ENCODE data around the gene SQSTM1. TPM values are rescaled to one million over a fixed set of nuclear protein-coding genes. Genes with fewer than 3 reads are reported as not detected.

SQSTM1 gene
- total RNA-seq, 1 experiment from 2014 or later: 612 TPM

DNA sequence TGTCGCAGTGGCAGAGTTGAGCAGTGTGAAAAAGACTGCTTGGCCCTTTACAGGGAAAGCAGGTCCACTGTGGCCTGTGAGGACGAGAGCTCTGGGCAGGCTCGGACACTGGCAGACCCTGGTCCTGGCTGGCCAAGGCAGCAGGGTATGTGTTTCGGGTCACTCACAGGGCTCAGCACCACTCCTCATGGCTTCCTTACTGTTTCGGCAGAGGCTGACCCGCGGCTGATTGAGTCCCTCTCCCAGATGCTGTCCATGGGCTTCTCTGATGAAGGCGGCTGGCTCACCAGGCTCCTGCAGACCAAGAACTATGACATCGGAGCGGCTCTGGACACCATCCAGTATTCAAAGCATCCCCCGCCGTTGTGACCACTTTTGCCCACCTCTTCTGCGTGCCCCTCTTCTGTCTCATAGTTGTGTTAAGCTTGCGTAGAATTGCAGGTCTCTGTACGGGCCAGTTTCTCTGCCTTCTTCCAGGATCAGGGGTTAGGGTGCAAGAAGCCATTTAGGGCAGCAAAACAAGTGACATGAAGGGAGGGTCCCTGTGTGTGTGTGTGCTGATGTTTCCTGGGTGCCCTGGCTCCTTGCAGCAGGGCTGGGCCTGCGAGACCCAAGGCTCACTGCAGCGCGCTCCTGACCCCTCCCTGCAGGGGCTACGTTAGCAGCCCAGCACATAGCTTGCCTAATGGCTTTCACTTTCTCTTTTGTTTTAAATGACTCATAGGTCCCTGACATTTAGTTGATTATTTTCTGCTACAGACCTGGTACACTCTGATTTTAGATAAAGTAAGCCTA, 15.7 kb downstream of the SQSTM1 start:
- CTCF ChIA-PET: no interaction called here
- Mint-ChIP-seq H3K27me3 (ENCODE audit: insufficient read depth, unreplicated experiment) (no peaks in the 10 kb centered on the region), H3K4me1 (ENCODE audit: insufficient read depth, unreplicated experiment) (no peaks in the 10 kb centered on the region), H3K27ac (ENCODE audit: low read depth, unreplicated experiment) (peak overlapping the region; percentile 63), H3K9me3 (ENCODE audit: unreplicated experiment) (no peaks in the 10 kb centered on the region), H3K36me3 (ENCODE audit: insufficient read depth, unreplicated experiment) (peaks cover 99% of the 10 kb centered on the region), H3K4me3 (ENCODE audit: unreplicated experiment) (no peak overlapping the region)
- intact Hi-C loops (cut with micrococcal nuclease): no loop called here
- TSS peak; percentile 84 for BruUV-seq (replicated peaks)
- no peak for DNase-seq (ENCODE audit: unreplicated experiment)
- TF ChIP-seq, protein P1, sequence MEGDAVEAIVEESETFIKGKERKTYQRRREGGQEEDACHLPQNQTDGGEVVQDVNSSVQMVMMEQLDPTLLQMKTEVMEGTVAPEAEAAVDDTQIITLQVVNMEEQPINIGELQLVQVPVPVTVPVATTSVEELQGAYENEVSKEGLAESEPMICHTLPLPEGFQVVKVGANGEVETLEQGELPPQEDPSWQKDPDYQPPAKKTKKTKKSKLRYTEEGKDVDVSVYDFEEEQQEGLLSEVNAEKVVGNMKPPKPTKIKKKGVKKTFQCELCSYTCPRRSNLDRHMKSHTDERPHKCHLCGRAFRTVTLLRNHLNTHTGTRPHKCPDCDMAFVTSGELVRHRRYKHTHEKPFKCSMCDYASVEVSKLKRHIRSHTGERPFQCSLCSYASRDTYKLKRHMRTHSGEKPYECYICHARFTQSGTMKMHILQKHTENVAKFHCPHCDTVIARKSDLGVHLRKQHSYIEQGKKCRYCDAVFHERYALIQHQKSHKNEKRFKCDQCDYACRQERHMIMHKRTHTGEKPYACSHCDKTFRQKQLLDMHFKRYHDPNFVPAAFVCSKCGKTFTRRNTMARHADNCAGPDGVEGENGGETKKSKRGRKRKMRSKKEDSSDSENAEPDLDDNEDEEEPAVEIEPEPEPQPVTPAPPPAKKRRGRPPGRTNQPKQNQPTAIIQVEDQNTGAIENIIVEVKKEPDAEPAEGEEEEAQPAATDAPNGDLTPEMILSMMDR (IDR thresholded peaks at IDR 0.05; ENCODE audit: unreplicated experiment): no peak
- POLR2A ChIA-PET: interaction anchor here (0.6 to 2.4 kb wide), 7 partner anchors 8 to 93 kb away, joined by 3 to 12 read pairs (median 4); partner anchors contain the start of gene SQSTM1

DNA sequence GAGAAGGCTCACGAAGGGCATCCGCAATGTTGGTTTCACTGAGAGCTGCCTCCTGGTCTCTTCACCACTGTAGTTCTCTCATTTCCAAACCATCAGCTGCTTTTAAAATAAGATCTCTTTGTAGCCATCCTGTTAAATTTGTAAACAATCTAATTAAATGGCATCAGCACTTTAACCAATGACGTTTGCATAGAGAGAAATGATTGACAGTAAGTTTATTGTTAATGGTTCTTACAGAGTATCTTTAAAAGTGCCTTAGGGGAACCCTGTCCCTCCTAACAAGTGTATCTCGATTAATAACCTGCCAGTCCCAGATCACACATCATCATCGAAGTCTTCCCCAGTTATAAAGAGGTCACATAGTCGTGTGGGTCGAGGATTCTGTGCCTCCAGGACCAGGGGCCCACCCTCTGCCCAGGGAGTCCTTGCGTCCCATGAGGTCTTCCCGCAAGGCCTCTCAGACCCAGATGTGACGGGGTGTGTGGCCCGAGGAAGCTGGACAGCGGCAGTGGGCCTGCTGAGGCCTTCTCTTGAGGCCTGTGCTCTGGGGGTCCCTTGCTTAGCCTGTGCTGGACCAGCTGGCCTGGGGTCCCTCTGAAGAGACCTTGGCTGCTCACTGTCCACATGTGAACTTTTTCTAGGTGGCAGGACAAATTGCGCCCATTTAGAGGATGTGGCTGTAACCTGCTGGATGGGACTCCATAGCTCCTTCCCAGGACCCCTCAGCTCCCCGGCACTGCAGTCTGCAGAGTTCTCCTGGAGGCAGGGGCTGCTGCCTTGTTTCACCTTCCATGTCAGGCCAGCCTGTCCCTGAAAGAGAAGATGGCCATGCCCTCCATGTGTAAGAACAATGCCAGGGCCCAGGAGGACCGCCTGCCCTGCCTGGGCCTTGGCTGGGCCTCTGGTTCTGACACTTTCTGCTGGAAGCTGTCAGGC, 16.6 kb downstream of the SQSTM1 start:
- DNase-seq (ENCODE audit: unreplicated experiment): no peak
- H3K9me3 Mint-ChIP-seq (ENCODE audit: unreplicated experiment): no peaks in the 10 kb centered on the region
- H3K27me3 Mint-ChIP-seq (ENCODE audit: insufficient read depth, unreplicated experiment): no peaks in the 10 kb centered on the region
- no peaks in the 10 kb centered on the region for H3K4me1 Mint-ChIP-seq (ENCODE audit: insufficient read depth, unreplicated experiment)
- peaks cover 96% of the 10 kb centered on the region for H3K36me3 Mint-ChIP-seq (ENCODE audit: insufficient read depth, unreplicated experiment)
- H3K27ac Mint-ChIP-seq (ENCODE audit: low read depth, unreplicated experiment): peak overlapping the region; percentile 63
- no TSS peak for BruUV-seq (replicated peaks)
- H3K4me3 Mint-ChIP-seq (ENCODE audit: unreplicated experiment): no peak overlapping the region
- CTCF ChIA-PET: interaction anchor here (0.6 kb wide), 1 partner anchor 74 kb away, joined by 3 read pairs; no protein-coding TSS in a partner anchor
- POLR2A ChIA-PET: interaction anchor here (0.6 to 2.4 kb wide), 9 partner anchors 9 to 216 kb away, joined by 3 to 12 read pairs (median 4); partner anchors contain the start of genes HNRNPH1 and SQSTM1
- TF ChIP-seq, protein P1 (IDR thresholded peaks at IDR 0.05; ENCODE audit: unreplicated experiment): no peak
- intact Hi-C loops (cut with micrococcal nuclease): no loop called here

DNA sequence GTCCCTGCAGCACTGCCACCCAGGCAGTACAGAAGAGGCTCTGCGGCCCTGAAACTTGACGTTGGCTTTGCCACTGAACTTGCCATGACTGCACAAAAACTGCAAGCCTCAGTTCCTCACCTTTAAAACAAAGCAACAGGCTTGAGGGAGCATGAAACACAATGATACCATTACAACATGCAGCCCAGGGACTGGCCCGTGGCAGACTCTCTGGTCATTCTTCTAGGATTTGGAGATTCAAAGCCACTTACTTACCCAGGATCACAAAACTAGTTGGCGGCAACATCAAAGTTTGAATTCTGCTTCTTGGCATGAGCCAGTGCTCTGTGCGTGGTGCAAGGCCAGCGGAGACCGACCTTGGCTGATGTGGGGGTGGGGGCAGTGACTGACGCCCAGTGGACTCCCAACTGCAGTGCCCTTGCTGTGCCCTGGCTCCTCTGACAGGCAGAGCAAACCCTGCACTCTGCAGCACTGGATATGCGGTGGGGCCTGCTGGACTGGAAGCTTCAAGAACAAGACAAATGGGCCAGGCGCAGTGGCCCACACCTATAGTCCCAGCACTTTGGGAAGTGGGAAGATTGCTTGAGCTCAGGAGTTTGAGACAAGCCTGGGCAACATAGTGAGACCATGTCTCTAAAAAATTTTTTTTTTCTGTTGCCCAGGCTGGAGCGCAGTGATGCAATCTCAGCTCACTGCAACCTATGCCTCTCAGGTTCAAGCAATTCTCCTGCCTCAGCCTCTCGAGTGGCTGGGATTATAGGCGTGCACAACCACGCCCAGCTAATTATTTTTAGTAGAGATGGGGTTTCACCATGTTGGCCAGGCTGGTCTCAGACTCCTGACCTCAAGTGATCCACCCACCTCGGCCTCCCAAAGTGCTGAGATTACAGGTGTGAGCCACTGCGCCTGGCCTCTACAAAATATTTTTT, 18.9 kb downstream of the SQSTM1 start:
- CTCF ChIA-PET: interaction anchor here (0.7 kb wide), 1 partner anchor 1176 kb away, joined by 3 read pairs; no protein-coding TSS in a partner anchor
- TF ChIP-seq, protein P1 (IDR thresholded peaks at IDR 0.05; ENCODE audit: unreplicated experiment): no peak
- H3K9me3 Mint-ChIP-seq (ENCODE audit: unreplicated experiment): peaks cover under 1% of the 10 kb centered on the region
- H3K4me3 Mint-ChIP-seq (ENCODE audit: unreplicated experiment): no peak overlapping the region
- no peak overlapping the region for H3K27ac Mint-ChIP-seq (ENCODE audit: low read depth, unreplicated experiment)
- H3K27me3 Mint-ChIP-seq (ENCODE audit: insufficient read depth, unreplicated experiment): no peaks in the 10 kb centered on the region
- no TSS peak for BruUV-seq (replicated peaks)
- no peak for DNase-seq (ENCODE audit: unreplicated experiment)
- intact Hi-C loops (cut with micrococcal nuclease): no loop called here
- POLR2A ChIA-PET: interaction anchor here (0.7 to 1.3 kb wide), 3 partner anchors 14 to 43 kb away, joined by 3 read pairs; no protein-coding TSS in a partner anchor
- H3K36me3 Mint-ChIP-seq (ENCODE audit: insufficient read depth, unreplicated experiment): peaks cover 80% of the 10 kb centered on the region
- H3K4me1 Mint-ChIP-seq (ENCODE audit: insufficient read depth, unreplicated experiment): no peaks in the 10 kb centered on the region

All from MCF 10A (cell line).